ENCODE results near the gene ATP12A.
A peak's percentile ranks its signal among the peaks of the same experiment; 100 is the strongest.

Gene ATP12A

DNA sequence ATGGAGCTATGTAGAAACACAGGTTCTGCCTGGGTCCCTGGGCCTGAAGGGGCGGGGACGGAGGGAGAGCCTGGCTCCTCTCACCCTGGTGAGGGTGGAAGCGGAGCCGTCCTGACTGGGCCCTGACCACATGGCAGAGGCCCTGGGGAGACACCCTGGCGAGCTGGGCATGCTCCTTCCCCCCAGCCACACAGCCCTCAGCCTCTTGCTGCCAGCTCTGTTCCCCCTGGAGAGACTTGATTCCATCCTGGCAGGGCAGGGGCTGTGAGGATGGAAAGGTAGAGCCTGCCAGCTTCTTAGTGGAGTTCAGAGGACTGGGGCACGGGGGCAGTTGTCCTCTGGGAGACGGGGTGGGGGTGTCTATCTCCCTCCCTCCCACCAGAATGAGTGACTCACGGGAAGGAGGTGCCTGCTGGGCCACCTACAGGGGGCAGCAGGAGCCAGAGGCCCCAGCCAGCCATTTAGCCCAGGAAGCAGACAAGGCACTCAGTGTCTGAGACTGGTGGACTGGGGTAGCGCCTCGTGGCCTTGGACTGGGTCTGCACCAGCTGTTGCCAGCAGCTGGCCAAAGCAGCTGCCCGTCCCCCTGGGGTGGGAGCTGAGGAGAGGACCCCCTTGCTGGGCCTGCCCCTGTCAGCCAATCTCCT is 60.9 kb downstream of the ATP12A start:
- H3K27me3 ChIP-seq (ENCODE audit: control insufficient read depth in 3 of 3, insufficient read depth in 3 of 3, low read depth in 1 of 3, low read length in 3 of 3): peaks cover 9 to 29% (median 18%) of the 10 kb centered on the region in 3 experiments
- no peak overlapping the region for H4K8ac ChIP-seq (ENCODE audit: low read depth, low read length)
- no peak overlapping the region for H3K27ac ChIP-seq (replicated peaks; ENCODE audit: low read length)
- no peak overlapping the region for H3K4me3 ChIP-seq (ENCODE audit: low read length in 2 of 2)
- H3K79me1 ChIP-seq (ENCODE audit: low read depth, low read length): no peaks in the 10 kb centered on the region
- H3K23ac ChIP-seq (ENCODE audit: low read depth, low read length, poor library complexity): no peak overlapping the region
- peak overlapping the region; percentile 63 for H3K14ac ChIP-seq (ENCODE audit: low read length)
- peak overlapping the region; percentile 58 for H3K18ac ChIP-seq (ENCODE audit: low read length)
- H3K9me3 ChIP-seq (replicated peaks in 1 of 2; ENCODE audit: control insufficient read depth in 2 of 2, insufficient read depth in 1 of 2, low read depth in 1 of 2, low read length in 2 of 2): peaks cover 0 to 6% of the 10 kb centered on the region in 2 donors
- H2AFZ ChIP-seq (ENCODE audit: low read length): no peak overlapping the region
- peak overlapping the region; percentile 60 for H2BK5ac ChIP-seq (ENCODE audit: low read length)
- H3K36me3 ChIP-seq (replicated peaks in 1 of 2; ENCODE audit: control insufficient read depth in 2 of 2, insufficient read depth in 2 of 2, low read length in 2 of 2): no peaks in the 10 kb centered on the region
- peak overlapping the region; percentile 64 for H4K91ac ChIP-seq (ENCODE audit: low read depth, low read length, poor library complexity)
- H2BK120ac ChIP-seq (ENCODE audit: low read depth, low read length): no peak overlapping the region
- H2BK15ac ChIP-seq (ENCODE audit: low read length): peak overlapping the region; percentile 93
- peak overlapping the region; percentile 98 for H3K4ac ChIP-seq (ENCODE audit: low read length)
- no peak overlapping the region for H3K4me2 ChIP-seq (ENCODE audit: insufficient read depth, low read length, poor library complexity, severe bottlenecking)
- H3K4me1 ChIP-seq (ENCODE audit: control insufficient read depth in 2 of 2, insufficient read depth in 1 of 2, low read depth in 1 of 2, low read length in 2 of 2): peaks cover 0 to 12% of the 10 kb centered on the region in 2 donors
- H2AK5ac ChIP-seq (ENCODE audit: low read depth, low read length): peak overlapping the region; percentile 76
- peak overlapping the region; percentile 63 for H2BK12ac ChIP-seq (ENCODE audit: low read length)
- no peak overlapping the region for H3K9ac ChIP-seq (ENCODE audit: low read depth, low read length, poor library complexity)
- no CpG with 5 or more reads among the region's 11 CpGs for WGBS, 2 donors (ENCODE audit: extremely low coverage in 2 of 2, insufficient read length in 2 of 2, insufficient replicate concordance in 1 of 2)
- no peak for DNase-seq (ENCODE audit: low spot score)

DNA sequence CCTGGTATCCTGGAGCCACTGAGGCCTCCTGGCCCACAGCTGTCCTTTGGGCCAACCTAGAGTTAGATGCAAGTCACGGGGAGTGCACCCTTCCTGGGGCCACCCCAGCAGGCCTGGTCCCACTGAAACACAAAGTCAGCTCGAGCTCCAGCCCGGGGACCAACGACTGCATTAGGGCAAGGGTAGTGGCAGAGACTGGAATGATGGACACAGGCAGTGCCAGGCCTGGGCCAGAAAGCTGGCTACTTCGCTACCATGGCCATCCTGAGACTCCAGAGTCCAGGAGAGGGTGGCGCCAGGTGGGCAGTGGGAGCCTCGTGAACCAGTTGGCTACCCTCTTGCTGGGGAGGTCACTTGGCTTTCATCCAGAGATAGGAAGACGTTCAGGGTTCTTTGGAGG is 61.6 kb downstream of the ATP12A start:
- Histone ChIP-seq H3K4me3 (ENCODE audit: low read length in 2 of 2) (no peak overlapping the region), H2BK15ac (ENCODE audit: low read length) (peak overlapping the region; percentile 93), H2AFZ (ENCODE audit: low read length) (peak overlapping the region; percentile 66), H3K4ac (ENCODE audit: low read length) (peak overlapping the region; percentile 68), H2BK120ac (ENCODE audit: low read depth, low read length) (no peak overlapping the region), H3K18ac (ENCODE audit: low read length) (peak overlapping the region; percentile 55), H4K8ac (ENCODE audit: low read depth, low read length) (no peak overlapping the region), H3K9me3 (replicated peaks in 1 of 2; ENCODE audit: control insufficient read depth in 2 of 2, insufficient read depth in 1 of 2, low read depth in 1 of 2, low read length in 2 of 2) (peaks cover 0 to 6% of the 10 kb centered on the region in 2 donors), H4K91ac (ENCODE audit: low read depth, low read length, poor library complexity) (peak overlapping the region; percentile 64), H2BK5ac (ENCODE audit: low read length) (peak overlapping the region; percentile 60), H3K4me2 (ENCODE audit: insufficient read depth, low read length, poor library complexity, severe bottlenecking) (no peak overlapping the region), H3K36me3 (replicated peaks in 1 of 2; ENCODE audit: control insufficient read depth in 2 of 2, insufficient read depth in 2 of 2, low read length in 2 of 2) (no peaks in the 10 kb centered on the region), H3K4me1 (ENCODE audit: control insufficient read depth in 2 of 2, insufficient read depth in 1 of 2, low read depth in 1 of 2, low read length in 2 of 2) (peaks cover 0 to 15% of the 10 kb centered on the region in 2 donors), H3K23ac (ENCODE audit: low read depth, low read length, poor library complexity) (no peak overlapping the region), H3K14ac (ENCODE audit: low read length) (no peak overlapping the region), H3K9ac (ENCODE audit: low read depth, low read length, poor library complexity) (no peak overlapping the region), H2BK12ac (ENCODE audit: low read length) (peak overlapping the region; percentile 60), H3K27me3 (ENCODE audit: control insufficient read depth in 3 of 3, insufficient read depth in 3 of 3, low read depth in 1 of 3, low read length in 3 of 3) (peaks cover 15 to 36% (median 25%) of the 10 kb centered on the region in 3 experiments), H3K79me1 (ENCODE audit: low read depth, low read length) (no peaks in the 10 kb centered on the region), H2AK5ac (ENCODE audit: low read depth, low read length) (peak overlapping the region; percentile 76), H3K27ac (replicated peaks; ENCODE audit: low read length) (no peak overlapping the region)
- WGBS, 2 donors (ENCODE audit: extremely low coverage in 2 of 2, insufficient read length in 2 of 2, insufficient replicate concordance in 1 of 2): no CpG with 5 or more reads among the region's 8 CpGs
- no peak for DNase-seq (ENCODE audit: low spot score)

DNA sequence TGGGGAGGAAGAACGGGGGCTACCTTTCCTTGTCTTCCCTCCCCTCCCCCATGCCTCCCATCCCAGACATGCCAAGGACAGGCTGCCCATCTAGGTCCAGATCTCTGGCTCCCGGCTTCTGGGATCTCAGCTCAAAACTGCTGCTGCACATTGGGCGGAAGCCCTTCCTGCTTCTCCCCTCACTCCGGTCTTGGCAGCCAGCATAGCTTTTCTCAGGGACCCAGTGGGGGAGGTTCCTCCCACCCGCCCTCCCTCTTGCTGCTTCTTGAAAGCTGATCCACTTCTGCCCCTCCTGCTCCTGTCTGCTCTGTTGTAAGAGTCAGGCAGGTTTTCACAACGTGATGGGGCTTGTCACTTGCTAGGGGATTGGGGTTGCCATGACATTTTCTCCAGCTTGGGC is 62.1 kb downstream of the ATP12A start:
- DNase-seq (ENCODE audit: low spot score): peak; percentile 17
- no peak overlapping the region for H4K91ac ChIP-seq (ENCODE audit: low read depth, low read length, poor library complexity)
- H3K23ac ChIP-seq (ENCODE audit: low read depth, low read length, poor library complexity): no peak overlapping the region
- no peak overlapping the region for H3K14ac ChIP-seq (ENCODE audit: low read length)
- no peak overlapping the region for H3K4ac ChIP-seq (ENCODE audit: low read length)
- no peak overlapping the region for H3K4me3 ChIP-seq (ENCODE audit: low read length in 2 of 2)
- H3K4me2 ChIP-seq (ENCODE audit: insufficient read depth, low read length, poor library complexity, severe bottlenecking): peak overlapping the region; percentile 21
- H2AK5ac ChIP-seq (ENCODE audit: low read depth, low read length): peak overlapping the region; percentile 76
- H3K18ac ChIP-seq (ENCODE audit: low read length): peak overlapping the region; percentile 55
- H2BK12ac ChIP-seq (ENCODE audit: low read length): no peak overlapping the region
- peak overlapping the region; percentile 66 for H2AFZ ChIP-seq (ENCODE audit: low read length)
- H2BK5ac ChIP-seq (ENCODE audit: low read length): peak overlapping the region; percentile 89
- WGBS, 2 donors (ENCODE audit: extremely low coverage in 2 of 2, insufficient read length in 2 of 2, insufficient replicate concordance in 1 of 2): no CpG with 5 or more reads among the region's 6 CpGs
- H3K27ac ChIP-seq (replicated peaks; ENCODE audit: low read length): no peak overlapping the region
- no peak overlapping the region for H2BK120ac ChIP-seq (ENCODE audit: low read depth, low read length)
- peaks cover 0 to 19% of the 10 kb centered on the region in 2 donors for H3K4me1 ChIP-seq (ENCODE audit: control insufficient read depth in 2 of 2, insufficient read depth in 1 of 2, low read depth in 1 of 2, low read length in 2 of 2)
- no peak overlapping the region for H4K8ac ChIP-seq (ENCODE audit: low read depth, low read length)
- no peaks in the 10 kb centered on the region for H3K79me1 ChIP-seq (ENCODE audit: low read depth, low read length)
- no peaks in the 10 kb centered on the region for H3K36me3 ChIP-seq (replicated peaks in 1 of 2; ENCODE audit: control insufficient read depth in 2 of 2, insufficient read depth in 2 of 2, low read length in 2 of 2)
- no peak overlapping the region for H3K9ac ChIP-seq (ENCODE audit: low read depth, low read length, poor library complexity)
- H3K27me3 ChIP-seq (ENCODE audit: control insufficient read depth in 3 of 3, insufficient read depth in 3 of 3, low read depth in 1 of 3, low read length in 3 of 3): peaks cover 19 to 41% (median 30%) of the 10 kb centered on the region in 3 experiments
- peaks cover 0 to 6% of the 10 kb centered on the region in 2 donors for H3K9me3 ChIP-seq (replicated peaks in 1 of 2; ENCODE audit: control insufficient read depth in 2 of 2, insufficient read depth in 1 of 2, low read depth in 1 of 2, low read length in 2 of 2)
- peak overlapping the region; percentile 93 for H2BK15ac ChIP-seq (ENCODE audit: low read length)

DNA sequence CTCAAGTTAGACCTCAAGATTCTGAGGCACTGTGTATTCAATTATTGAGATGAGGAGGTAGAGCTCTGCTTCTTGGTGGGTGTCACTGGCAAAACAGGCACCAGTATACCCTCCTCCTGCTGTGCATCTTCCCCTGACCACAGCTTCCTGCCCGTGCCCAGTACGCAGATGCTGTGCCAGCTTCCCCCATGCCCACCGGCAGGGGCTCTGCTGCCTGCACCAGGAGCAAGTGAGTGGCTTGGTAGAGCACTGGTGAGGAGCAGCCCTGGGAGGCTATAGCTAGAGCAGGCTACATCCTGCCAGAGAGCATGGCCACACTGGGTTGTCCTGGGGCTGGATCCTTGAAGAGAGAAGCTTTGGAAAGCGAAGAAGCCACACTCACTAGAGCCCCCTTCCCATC is 62.8 kb downstream of the ATP12A start:
- Histone ChIP-seq H3K23ac (ENCODE audit: low read depth, low read length, poor library complexity) (peak overlapping the region; percentile 81), H3K27ac (replicated peaks; ENCODE audit: low read length) (no peak overlapping the region), H2AK5ac (ENCODE audit: low read depth, low read length) (peak overlapping the region; percentile 37), H4K8ac (ENCODE audit: low read depth, low read length) (no peak overlapping the region), H4K91ac (ENCODE audit: low read depth, low read length, poor library complexity) (no peak overlapping the region), H3K27me3 (ENCODE audit: control insufficient read depth in 3 of 3, insufficient read depth in 3 of 3, low read depth in 1 of 3, low read length in 3 of 3) (peaks cover 26 to 48% (median 37%) of the 10 kb centered on the region in 3 experiments), H3K4me2 (ENCODE audit: insufficient read depth, low read length, poor library complexity, severe bottlenecking) (no peak overlapping the region), H3K4me3 (ENCODE audit: low read length in 2 of 2) (no peak overlapping the region), H2BK12ac (ENCODE audit: low read length) (peak overlapping the region; percentile 26), H2BK15ac (ENCODE audit: low read length) (no peak overlapping the region), H2BK5ac (ENCODE audit: low read length) (peak overlapping the region; percentile 89), H3K14ac (ENCODE audit: low read length) (no peak overlapping the region), H3K18ac (ENCODE audit: low read length) (peak overlapping the region; percentile 90), H2BK120ac (ENCODE audit: low read depth, low read length) (no peak overlapping the region), H3K4ac (ENCODE audit: low read length) (no peak overlapping the region), H3K4me1 (ENCODE audit: control insufficient read depth in 2 of 2, insufficient read depth in 1 of 2, low read depth in 1 of 2, low read length in 2 of 2) (peaks cover 0 to 23% of the 10 kb centered on the region in 2 donors), H3K9ac (ENCODE audit: low read depth, low read length, poor library complexity) (peak overlapping the region; percentile 2), H2AFZ (ENCODE audit: low read length) (no peak overlapping the region), H3K9me3 (replicated peaks in 1 of 2; ENCODE audit: control insufficient read depth in 2 of 2, insufficient read depth in 1 of 2, low read depth in 1 of 2, low read length in 2 of 2) (peaks cover 0 to 6% of the 10 kb centered on the region in 2 donors), H3K79me1 (ENCODE audit: low read depth, low read length) (no peaks in the 10 kb centered on the region), H3K36me3 (replicated peaks in 1 of 2; ENCODE audit: control insufficient read depth in 2 of 2, insufficient read depth in 2 of 2, low read length in 2 of 2) (no peaks in the 10 kb centered on the region)
- WGBS, 2 donors (ENCODE audit: extremely low coverage in 2 of 2, insufficient read length in 2 of 2, insufficient replicate concordance in 1 of 2): no CpG with 5 or more reads among the region's 4 CpGs
- DNase-seq (ENCODE audit: low spot score): no peak
